GM13976 (cell line): Measurements from ENCODE around the gene MYCBPAP.

Experiments
- DNase-seq: peaks from one replicate; pipeline ENCODE4 v3.0.0; 2012; ENCODE audit warnings: low spot score
- CTCF ChIP-seq: IDR thresholded peaks from 2 replicates; pipeline ENCODE4 v1.5.1; 2012; ENCODE audit warnings: borderline replicate concordance, mild to moderate bottlenecking; ENCODE audit not compliant: insufficient read depth; ENCODE audit errors: extremely low read depth, missing control alignments, control extremely low read depth
- in situ Hi-C: fragments of 300-500 bp; cut with MboI; formaldehyde crosslinking; loops from one replicate; pipeline ENCODE4 v1.12.0; 2022; ENCODE audit warnings: low sequenced_read_pairs, mixed read lengths, inconsistent platforms; ENCODE audit not compliant: unreplicated experiment

MYCBPAP gene

GRCh38 chr17:50551433-50551815, 43.2 kb downstream of the MYCBPAP start:
- no peak for DNase-seq
- in situ Hi-C loops = loop anchor here (10.0 kb wide), 1 partner anchor 63 kb away; no protein-coding TSS in a partner anchor
- no peak for TF ChIP-seq CTCF

- no peak for DNase-seq
- in situ Hi-C loops = loop anchor here (10.0 kb wide), 1 partner anchor 63 kb away; no protein-coding TSS in a partner anchor
- TF ChIP-seq CTCF = no peak
Measured at GRCh38 chr17:50551884-50552283, 43.6 kb downstream of the MYCBPAP start.

GRCh38 chr17:50554201-50554600, 46.0 kb downstream of the MYCBPAP start:
- in situ Hi-C loops = loop anchor here (10.0 kb wide), 1 partner anchor 61 kb away; no protein-coding TSS in a partner anchor
- no peak for DNase-seq
- TF ChIP-seq CTCF = no peak

- DNase-seq = no peak
- in situ Hi-C loops = loop anchor here (10.0 kb wide), 1 partner anchor 58 kb away; no protein-coding TSS in a partner anchor
- no peak for TF ChIP-seq CTCF
Measured at GRCh38 chr17:50556803-50557202, 48.6 kb downstream of the MYCBPAP start.

- in situ Hi-C loops = loop anchor here (10.0 kb wide), 1 partner anchor 57 kb away; no protein-coding TSS in a partner anchor
- no peak for TF ChIP-seq CTCF
- no peak for DNase-seq
Measured at GRCh38 chr17:50557630-50558029, 49.4 kb downstream of the MYCBPAP start.

GRCh38 chr17:50558091-50558490, 49.9 kb downstream of the MYCBPAP start:
- no peak for TF ChIP-seq CTCF
- DNase-seq = no peak
- in situ Hi-C loops = loop anchor here (10.0 kb wide), 1 partner anchor 57 kb away; no protein-coding TSS in a partner anchor

- in situ Hi-C loops = loop anchor here (10.0 kb wide), 1 partner anchor 56 kb away; no protein-coding TSS in a partner anchor
- no peak for DNase-seq
- no peak for TF ChIP-seq CTCF
Measured at GRCh38 chr17:50558581-50558940, 50.3 kb downstream of the MYCBPAP start.
